ENCODE measurements around the gene PIGQ.

DNA sequence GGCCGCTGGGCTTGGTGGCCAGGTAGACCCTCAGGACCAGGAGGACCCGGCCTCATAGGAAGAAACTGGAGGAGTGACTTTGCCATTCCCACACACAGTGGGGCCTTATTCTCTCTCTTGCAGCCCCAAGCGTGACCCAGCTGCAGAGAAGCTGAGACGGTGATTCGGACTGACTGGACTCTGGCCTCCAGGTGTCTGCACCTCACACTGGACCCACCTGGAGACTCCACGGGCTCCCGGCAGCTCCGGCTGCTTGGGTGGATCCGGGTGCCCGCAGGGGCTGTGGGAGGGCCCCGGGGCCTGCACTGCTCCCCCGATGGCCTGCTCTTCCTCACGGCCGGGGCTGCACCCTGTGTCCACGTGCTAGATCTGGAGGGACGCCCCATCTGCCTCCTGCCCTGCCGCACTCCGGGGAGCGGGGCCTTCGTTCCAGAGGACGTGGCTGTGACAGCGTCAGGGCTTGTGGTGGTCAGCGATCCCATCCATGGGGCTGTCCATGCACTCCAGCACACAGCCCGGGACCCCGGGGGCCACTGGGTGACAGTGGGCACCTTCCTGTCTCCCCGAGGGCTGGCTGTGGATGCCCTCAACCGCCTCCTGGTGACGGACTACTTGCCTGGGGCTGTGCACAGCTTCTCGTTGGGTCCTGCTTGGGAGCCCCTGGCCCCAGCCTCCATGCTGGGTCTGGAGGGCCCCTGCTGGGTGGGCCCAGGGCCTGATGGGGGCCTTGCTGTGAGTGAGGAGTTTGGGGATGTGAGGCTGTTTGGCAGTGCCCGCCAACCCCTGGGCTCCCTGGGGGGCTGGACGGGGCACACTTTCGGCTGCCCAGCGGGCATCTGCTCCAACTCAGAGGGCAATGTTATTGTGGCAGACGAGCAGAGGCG lies 2.2 kb upstream of the PIGQ start:
- TF ChIP-seq, protein P1, sequence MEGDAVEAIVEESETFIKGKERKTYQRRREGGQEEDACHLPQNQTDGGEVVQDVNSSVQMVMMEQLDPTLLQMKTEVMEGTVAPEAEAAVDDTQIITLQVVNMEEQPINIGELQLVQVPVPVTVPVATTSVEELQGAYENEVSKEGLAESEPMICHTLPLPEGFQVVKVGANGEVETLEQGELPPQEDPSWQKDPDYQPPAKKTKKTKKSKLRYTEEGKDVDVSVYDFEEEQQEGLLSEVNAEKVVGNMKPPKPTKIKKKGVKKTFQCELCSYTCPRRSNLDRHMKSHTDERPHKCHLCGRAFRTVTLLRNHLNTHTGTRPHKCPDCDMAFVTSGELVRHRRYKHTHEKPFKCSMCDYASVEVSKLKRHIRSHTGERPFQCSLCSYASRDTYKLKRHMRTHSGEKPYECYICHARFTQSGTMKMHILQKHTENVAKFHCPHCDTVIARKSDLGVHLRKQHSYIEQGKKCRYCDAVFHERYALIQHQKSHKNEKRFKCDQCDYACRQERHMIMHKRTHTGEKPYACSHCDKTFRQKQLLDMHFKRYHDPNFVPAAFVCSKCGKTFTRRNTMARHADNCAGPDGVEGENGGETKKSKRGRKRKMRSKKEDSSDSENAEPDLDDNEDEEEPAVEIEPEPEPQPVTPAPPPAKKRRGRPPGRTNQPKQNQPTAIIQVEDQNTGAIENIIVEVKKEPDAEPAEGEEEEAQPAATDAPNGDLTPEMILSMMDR (IDR thresholded peaks at IDR 0.05): no peak
- TF ChIP-seq NR3C1 (IDR thresholded peaks at IDR 0.05) (no peak), EP300 (IDR thresholded peaks at IDR 0.05) (no peak), POLR2A (IDR thresholded peaks at IDR 0.05; ENCODE audit: low read length) (no peak), RCOR1 (IDR thresholded peaks at IDR 0.05; ENCODE audit: low read depth, low read length) (no peak)
- TF ChIP-seq, protein P2, sequence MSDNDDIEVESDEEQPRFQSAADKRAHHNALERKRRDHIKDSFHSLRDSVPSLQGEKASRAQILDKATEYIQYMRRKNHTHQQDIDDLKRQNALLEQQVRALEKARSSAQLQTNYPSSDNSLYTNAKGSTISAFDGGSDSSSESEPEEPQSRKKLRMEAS (IDR thresholded peaks at IDR 0.05): no peak
- TF ChIP-seq, protein P3, sequence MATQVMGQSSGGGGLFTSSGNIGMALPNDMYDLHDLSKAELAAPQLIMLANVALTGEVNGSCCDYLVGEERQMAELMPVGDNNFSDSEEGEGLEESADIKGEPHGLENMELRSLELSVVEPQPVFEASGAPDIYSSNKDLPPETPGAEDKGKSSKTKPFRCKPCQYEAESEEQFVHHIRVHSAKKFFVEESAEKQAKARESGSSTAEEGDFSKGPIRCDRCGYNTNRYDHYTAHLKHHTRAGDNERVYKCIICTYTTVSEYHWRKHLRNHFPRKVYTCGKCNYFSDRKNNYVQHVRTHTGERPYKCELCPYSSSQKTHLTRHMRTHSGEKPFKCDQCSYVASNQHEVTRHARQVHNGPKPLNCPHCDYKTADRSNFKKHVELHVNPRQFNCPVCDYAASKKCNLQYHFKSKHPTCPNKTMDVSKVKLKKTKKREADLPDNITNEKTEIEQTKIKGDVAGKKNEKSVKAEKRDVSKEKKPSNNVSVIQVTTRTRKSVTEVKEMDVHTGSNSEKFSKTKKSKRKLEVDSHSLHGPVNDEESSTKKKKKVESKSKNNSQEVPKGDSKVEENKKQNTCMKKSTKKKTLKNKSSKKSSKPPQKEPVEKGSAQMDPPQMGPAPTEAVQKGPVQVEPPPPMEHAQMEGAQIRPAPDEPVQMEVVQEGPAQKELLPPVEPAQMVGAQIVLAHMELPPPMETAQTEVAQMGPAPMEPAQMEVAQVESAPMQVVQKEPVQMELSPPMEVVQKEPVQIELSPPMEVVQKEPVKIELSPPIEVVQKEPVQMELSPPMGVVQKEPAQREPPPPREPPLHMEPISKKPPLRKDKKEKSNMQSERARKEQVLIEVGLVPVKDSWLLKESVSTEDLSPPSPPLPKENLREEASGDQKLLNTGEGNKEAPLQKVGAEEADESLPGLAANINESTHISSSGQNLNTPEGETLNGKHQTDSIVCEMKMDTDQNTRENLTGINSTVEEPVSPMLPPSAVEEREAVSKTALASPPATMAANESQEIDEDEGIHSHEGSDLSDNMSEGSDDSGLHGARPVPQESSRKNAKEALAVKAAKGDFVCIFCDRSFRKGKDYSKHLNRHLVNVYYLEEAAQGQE (IDR thresholded peaks at IDR 0.05): no peak
